ENCODE data around the gene TRIM46. TPM values are rescaled to one million over a fixed set of nuclear protein-coding genes. Genes with fewer than 3 reads are reported as not detected.

The TRIM46 gene
- total and polyA plus RNA-seq, 9 of the 15 experiments (the other 6 are each of a cell fraction or from before 2014, with no cell fraction given), result 0.05 to 0.60 (median 0.16) TPM; not detected in 3

- peak; percentile 68; the same call in 1 of the 2 replicates for TF ChIP-seq GTF2F1 (IDR thresholded peaks at IDR 0.05; ENCODE audit: low read depth, low read length)
- peak; percentile 58; the same call in 1 of the 2 replicates for TF ChIP-seq ELF1 (tag; IDR thresholded peaks at IDR 0.05)
- no peak for TF ChIP-seq TCF7 (IDR thresholded peaks at IDR 0.05; ENCODE audit: borderline replicate concordance)
- TF ChIP-seq XRCC3 (IDR thresholded peaks at IDR 0.05), result no peak
- TF ChIP-seq RNF2 (IDR thresholded peaks at IDR 0.05), result no peak
- peak; percentile 32; the same call in 1 of the 2 replicates for TF ChIP-seq DPF2 (IDR thresholded peaks at IDR 0.05)
- TF ChIP-seq ZNF282 (CRISPR knock-in tag; IDR thresholded peaks at IDR 0.05), result no peak
- no peak for TF ChIP-seq NUFIP1 (IDR thresholded peaks at IDR 0.05; ENCODE audit: partially characterized antibody)
- no peak for TF ChIP-seq KLF13 (tag; IDR thresholded peaks at IDR 0.05; ENCODE audit: borderline replicate concordance, low read depth)
- TF ChIP-seq RB1 (IDR thresholded peaks at IDR 0.05; ENCODE audit: low read depth), result peak; percentile 76; the same call in 1 of the 2 replicates
- no peak for TF ChIP-seq FOXP1 (CRISPR knock-in tag; IDR thresholded peaks at IDR 0.05)
- no peak; a peak in 1 of 4 replicates for TF ChIP-seq FOXA3 (CRISPR knock-in tag; conservative IDR thresholded peaks at IDR 0.05 in 1 of 2, IDR thresholded peaks at IDR 0.05 in 1 of 2)
- no peak for TF ChIP-seq ZBTB5 (IDR thresholded peaks at IDR 0.05)
- peak; percentile 75 for TF ChIP-seq KDM5B (IDR thresholded peaks at IDR 0.05; ENCODE audit: insufficient replicate concordance, low read depth, low read length)
- peak; percentile 87 for TF ChIP-seq EP400 (IDR thresholded peaks at IDR 0.05)
- TF ChIP-seq THRAP3 (IDR thresholded peaks at IDR 0.05; ENCODE audit: borderline replicate concordance), result no peak
- no peak for TF ChIP-seq NR2C1 (IDR thresholded peaks at IDR 0.05)
- peak; percentile 42; the same call in 1 of the 2 replicates for TF ChIP-seq NR2C1 (tag; IDR thresholded peaks at IDR 0.05)
- TF ChIP-seq BACH1 (tag; IDR thresholded peaks at IDR 0.05), result no peak
- TF ChIP-seq CXXC5 (CRISPR knock-in tag; IDR thresholded peaks at IDR 0.05), result peak; percentile 66
- no peak for TF ChIP-seq ZNF695 (CRISPR knock-in tag; IDR thresholded peaks at IDR 0.05)
- TF ChIP-seq ZBED1 (IDR thresholded peaks at IDR 0.05), result no peak
- TF ChIP-seq E2F3 (CRISPR knock-in tag; IDR thresholded peaks at IDR 0.05), result no peak
- peak; percentile 31 for TF ChIP-seq ZFP36 (IDR thresholded peaks at IDR 0.05; ENCODE audit: low read depth, low read length, partially characterized antibody)
- TF ChIP-seq SP1 (CRISPR knock-in tag; IDR thresholded peaks at IDR 0.05), result peak; percentile 77
- TF ChIP-seq, protein P1, sequence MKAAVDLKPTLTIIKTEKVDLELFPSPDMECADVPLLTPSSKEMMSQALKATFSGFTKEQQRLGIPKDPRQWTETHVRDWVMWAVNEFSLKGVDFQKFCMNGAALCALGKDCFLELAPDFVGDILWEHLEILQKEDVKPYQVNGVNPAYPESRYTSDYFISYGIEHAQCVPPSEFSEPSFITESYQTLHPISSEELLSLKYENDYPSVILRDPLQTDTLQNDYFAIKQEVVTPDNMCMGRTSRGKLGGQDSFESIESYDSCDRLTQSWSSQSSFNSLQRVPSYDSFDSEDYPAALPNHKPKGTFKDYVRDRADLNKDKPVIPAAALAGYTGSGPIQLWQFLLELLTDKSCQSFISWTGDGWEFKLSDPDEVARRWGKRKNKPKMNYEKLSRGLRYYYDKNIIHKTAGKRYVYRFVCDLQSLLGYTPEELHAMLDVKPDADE (conservative IDR thresholded peaks at IDR 0.05; ENCODE audit: control insufficient read depth, low read depth, low read length), result no peak
- TF ChIP-seq, protein P2, sequence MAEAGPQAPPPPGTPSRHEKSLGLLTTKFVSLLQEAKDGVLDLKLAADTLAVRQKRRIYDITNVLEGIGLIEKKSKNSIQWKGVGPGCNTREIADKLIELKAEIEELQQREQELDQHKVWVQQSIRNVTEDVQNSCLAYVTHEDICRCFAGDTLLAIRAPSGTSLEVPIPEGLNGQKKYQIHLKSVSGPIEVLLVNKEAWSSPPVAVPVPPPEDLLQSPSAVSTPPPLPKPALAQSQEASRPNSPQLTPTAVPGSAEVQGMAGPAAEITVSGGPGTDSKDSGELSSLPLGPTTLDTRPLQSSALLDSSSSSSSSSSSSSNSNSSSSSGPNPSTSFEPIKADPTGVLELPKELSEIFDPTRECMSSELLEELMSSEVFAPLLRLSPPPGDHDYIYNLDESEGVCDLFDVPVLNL (CRISPR knock-in tag; IDR thresholded peaks at IDR 0.05; ENCODE audit: low read depth), result no peak
Observed at GRCh38 chr1:155172732-155173477, 744 bp upstream of the TRIM46 start, which contains the start of gene KRTCAP2 (continued).
